SK-N-SH (cell line): ENCODE results near the gene MINDY3. TPM values are rescaled to one million over a fixed set of nuclear protein-coding genes. Genes with fewer than 3 reads are reported as not detected.

Source experiments
- CTCF ChIA-PET: fragments of 300-600, 350-600 bp; formaldehyde crosslinking; extraction: SDS; loops from one replicate; lab custom pipeline; 2021; lab: Yijun Ruan, JAX
- POLR2A ChIA-PET: fragments of 350-600 bp; sonication (Branson Sonifier 250); formaldehyde crosslinking; extraction: SDS; loops from one replicate; lab custom pipeline; 2020; ENCODE audit warnings: antibody characterized with exemption, inconsistent platforms; lab: Yijun Ruan, JAX
- DNase-seq: peaks from one replicate; pipeline ENCODE4 v3.0.0; 2012
- H2AFZ ChIP-seq: fragments of 200-600 bp; sonication (generic); 2 replicates; pipeline ENCODE4 v1.8.1; 2016; ENCODE audit warnings: antibody characterized with exemption, mild to moderate bottlenecking, low read depth
- H3F3A ChIP-seq: fragments of 200-600 bp; sonication (generic); replicated peaks from 2 replicates; pipeline ENCODE3; 2016; ENCODE audit warnings: antibody characterized with exemption, mild to moderate bottlenecking; ENCODE audit not compliant: insufficient read depth
- H3K27ac ChIP-seq, 2 experiments: fragments of 200-500 bp in 1 of 2; fragments of 200-600 bp in 1 of 2; sonication (Bioruptor generic) in 1 of 2; sonication (generic), shearing (Covaris generic) in 1 of 2; 2 replicates each; pipeline versions ENCODE4 v1.5.1 to v1.6.1; 2014 to 2016; ENCODE audit warnings: low read depth in 2 of 2, inconsistent platforms in 1 of 2, low read length in 1 of 2, mild to moderate bottlenecking in 1 of 2, mixed read lengths in 1 of 2
- H3K27me3 ChIP-seq: fragments of 200-600 bp; sonication (generic), shearing (Covaris generic); 2 replicates; pipeline ENCODE4 v1.6.1; 2016; ENCODE audit warnings: mixed run types; ENCODE audit not compliant: insufficient read depth
- H3K36me3 ChIP-seq, 2 experiments: fragments of 200-500 bp in 1 of 2; fragments of 200-600 bp in 1 of 2; sonication (Bioruptor generic) in 1 of 2; sonication (generic) in 1 of 2; replicated peaks in 1 of 2; 2 replicates each; pipeline versions ENCODE3 to v1.5.1; 2014 to 2016; ENCODE audit warnings: low read length in 1 of 2, mild to moderate bottlenecking in 1 of 2; ENCODE audit not compliant: insufficient read depth in 2 of 2, control insufficient read depth in 1 of 2
- H3K4me1 ChIP-seq, 2 experiments: fragments of 200-500 bp in 1 of 2; fragments of 200-600 bp in 1 of 2; sonication (Bioruptor generic) in 1 of 2; sonication (generic), shearing (Covaris generic) in 1 of 2; 2 replicates each; pipeline versions ENCODE4 v1.5.1 to v1.6.1; 2014 to 2016; ENCODE audit warnings: low read depth in 1 of 2, low read length in 1 of 2, mixed run types in 1 of 2; ENCODE audit not compliant: insufficient read depth in 2 of 2, control insufficient read depth in 1 of 2
- H3K4me2 ChIP-seq: fragments of 200-600 bp; sonication (generic), shearing (Covaris generic); 2 replicates; pipeline ENCODE4 v1.6.1; 2017; ENCODE audit warnings: mixed run types
- H3K4me3 ChIP-seq, 2 experiments: fragments of 200-500 bp in 1 of 2; fragments of 200-600 bp in 1 of 2; sonication (Bioruptor generic) in 1 of 2; sonication (generic), shearing (Covaris generic) in 1 of 2; 2 replicates each; pipeline versions ENCODE4 v1.5.1 to v1.8.1; 2014 to 2016; ENCODE audit warnings: low read depth in 2 of 2, inconsistent platforms in 1 of 2, low read length in 1 of 2, mild to moderate bottlenecking in 1 of 2, mixed read lengths in 1 of 2, moderate library complexity in 1 of 2
- H3K79me2 ChIP-seq: fragments of 200-600 bp; sonication (generic); 2 replicates; pipeline ENCODE4 v1.8.1; 2017; ENCODE audit warnings: mild to moderate bottlenecking; ENCODE audit not compliant: insufficient read depth
- H3K9ac ChIP-seq: fragments of 200-600 bp; sonication (generic); 2 replicates; pipeline ENCODE4 v1.6.1; 2017; ENCODE audit warnings: mixed run types
- H3K9me2 ChIP-seq: fragments of 200-600 bp; sonication (generic); 2 replicates; pipeline ENCODE4 v1.6.1; 2017; ENCODE audit warnings: mixed run types
- H3K9me3 ChIP-seq: fragments of 200-600 bp; sonication (generic); 2 replicates; pipeline ENCODE4 v1.6.1; 2017; ENCODE audit warnings: mixed run types, mild to moderate bottlenecking, moderate library complexity
- H4K20me1 ChIP-seq: fragments of 200-600 bp; sonication (generic); 2 replicates; pipeline ENCODE4 v1.6.1; 2017; ENCODE audit warnings: mild to moderate bottlenecking, mixed run types; ENCODE audit not compliant: insufficient read depth
- EZH2phosphoT487 ChIP-seq: fragments of 200-600 bp; sonication (generic); IDR thresholded peaks from 2 replicates; pipeline ENCODE4 v1.6.1; 2017; ENCODE audit warnings: low read depth, mixed run types, mild to moderate bottlenecking, antibody characterized with exemption, moderate library complexity, borderline replicate concordance
- FOSL2 ChIP-seq: IDR thresholded peaks from 2 replicates; pipeline ENCODE4 v1.4.0; 2012; ENCODE audit warnings: low read depth, mild to moderate bottlenecking, moderate library complexity, borderline replicate concordance
- FOXM1 ChIP-seq: IDR thresholded peaks from 2 replicates; pipeline ENCODE4 v1.4.0; 2012; ENCODE audit warnings: low read depth, mild to moderate bottlenecking
- GABPA ChIP-seq: IDR thresholded peaks from 2 replicates; pipeline ENCODE4 v1.4.0; 2012; ENCODE audit warnings: low read depth, mild to moderate bottlenecking
- JUND ChIP-seq: IDR thresholded peaks from 2 replicates; pipeline ENCODE4 v1.4.0; 2012
- NRF1 ChIP-seq: IDR thresholded peaks from 2 replicates; pipeline ENCODE4 v1.6.1; 2012; ENCODE audit warnings: low read depth, mild to moderate bottlenecking, low read length
- RAD21 ChIP-seq: IDR thresholded peaks from 2 replicates; pipeline ENCODE4 v1.6.1; 2012; ENCODE audit warnings: mild to moderate bottlenecking, low read length
- TEAD4 ChIP-seq: IDR thresholded peaks from 2 replicates; pipeline ENCODE4 v1.4.0; 2012; ENCODE audit warnings: mild to moderate bottlenecking, borderline replicate concordance; ENCODE audit not compliant: insufficient read depth
- USF1 ChIP-seq: IDR thresholded peaks from 2 replicates; pipeline ENCODE4 v1.4.0; 2012; ENCODE audit warnings: low read depth, borderline replicate concordance
- YY1 ChIP-seq: IDR thresholded peaks from 2 replicates; pipeline ENCODE4 v1.4.0; 2012; ENCODE audit warnings: low read depth, mild to moderate bottlenecking
- WGBS: methylation state at CpG from one replicate; pipeline ENCODE4 v1.1.6; 2017; ENCODE audit warnings: low lambda C conversion rate; 5-methylcytosine and 5-hydroxymethylcytosine counted together
- polyA plus RNA-seq, 3 experiments: library from polyadenylated mRNA; depleted of rRNA; stranded (reverse); fragments of >200 nt; gene quantifications; 2 replicates each; pipeline ENCODE4 v1.2.3, GENCODE V29; 2012
- TF ChIP-seq, protein P1 (sequence below): fragments of 150-350 bp; IDR thresholded peaks from 2 replicates; pipeline ENCODE4 v1.6.1; 2017; ENCODE audit warnings: antibody characterized with exemption, low read length, low read depth, borderline replicate concordance
- TF ChIP-seq, protein P2 (sequence below): IDR thresholded peaks from 2 replicates; pipeline ENCODE4 v1.4.0; 2012; ENCODE audit warnings: low read depth
- TF ChIP-seq, protein P3 (sequence below): IDR thresholded peaks from 2 replicates; pipeline ENCODE4 v1.6.1; 2012; ENCODE audit warnings: mild to moderate bottlenecking, low read depth, low read length, moderate library complexity
- TF ChIP-seq, protein P4 (sequence below): IDR thresholded peaks from 2 replicates; pipeline ENCODE4 v1.4.0; 2012; ENCODE audit warnings: low read depth, borderline replicate concordance

Gene MINDY3
- polyA plus RNA-seq, 1 of the 3 experiments (the other 2 are of a cell fraction) = 9.5 TPM

GRCh38 chr10:15801147-15801546, 59.2 kb downstream of the MINDY3 start:
- Histone ChIP-seq H3F3A (no peaks in the 10 kb centered on the region), H3K9ac (no peak overlapping the region), H3K27me3 (no peaks in the 10 kb centered on the region), H3K36me3 (peaks cover 23 to 29% of the 10 kb centered on the region in 2 experiments), H3K4me2 (no peak overlapping the region), H2AFZ (no peak overlapping the region), H3K9me3 (no peaks in the 10 kb centered on the region), H3K4me1 (no peaks in the 10 kb centered on the region; a peak in 2 of 4 replicates), H3K79me2 (no peaks in the 10 kb centered on the region; the same call in 1 of the 2 replicates), H4K20me1 (no peaks in the 10 kb centered on the region), H3K27ac (no peak overlapping the region), H3K4me3 (no peak overlapping the region), H3K9me2 (no peaks in the 10 kb centered on the region)
- 93% methylated on average over 1 of the region's 1 CpG for WGBS
- TF ChIP-seq NRF1 (no peak), YY1 (no peak), FOSL2 (no peak), RAD21 (no peak), JUND (no peak), EZH2phosphoT487 (no peak), USF1 (no peak), GABPA (no peak), FOXM1 (no peak), TEAD4 (no peak)
- TF ChIP-seq, protein P1, sequence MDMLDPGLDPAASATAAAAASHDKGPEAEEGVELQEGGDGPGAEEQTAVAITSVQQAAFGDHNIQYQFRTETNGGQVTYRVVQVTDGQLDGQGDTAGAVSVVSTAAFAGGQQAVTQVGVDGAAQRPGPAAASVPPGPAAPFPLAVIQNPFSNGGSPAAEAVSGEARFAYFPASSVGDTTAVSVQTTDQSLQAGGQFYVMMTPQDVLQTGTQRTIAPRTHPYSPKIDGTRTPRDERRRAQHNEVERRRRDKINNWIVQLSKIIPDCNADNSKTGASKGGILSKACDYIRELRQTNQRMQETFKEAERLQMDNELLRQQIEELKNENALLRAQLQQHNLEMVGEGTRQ = no peak
- TF ChIP-seq, protein P2, sequence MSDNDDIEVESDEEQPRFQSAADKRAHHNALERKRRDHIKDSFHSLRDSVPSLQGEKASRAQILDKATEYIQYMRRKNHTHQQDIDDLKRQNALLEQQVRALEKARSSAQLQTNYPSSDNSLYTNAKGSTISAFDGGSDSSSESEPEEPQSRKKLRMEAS = no peak
- TF ChIP-seq, protein P3, sequence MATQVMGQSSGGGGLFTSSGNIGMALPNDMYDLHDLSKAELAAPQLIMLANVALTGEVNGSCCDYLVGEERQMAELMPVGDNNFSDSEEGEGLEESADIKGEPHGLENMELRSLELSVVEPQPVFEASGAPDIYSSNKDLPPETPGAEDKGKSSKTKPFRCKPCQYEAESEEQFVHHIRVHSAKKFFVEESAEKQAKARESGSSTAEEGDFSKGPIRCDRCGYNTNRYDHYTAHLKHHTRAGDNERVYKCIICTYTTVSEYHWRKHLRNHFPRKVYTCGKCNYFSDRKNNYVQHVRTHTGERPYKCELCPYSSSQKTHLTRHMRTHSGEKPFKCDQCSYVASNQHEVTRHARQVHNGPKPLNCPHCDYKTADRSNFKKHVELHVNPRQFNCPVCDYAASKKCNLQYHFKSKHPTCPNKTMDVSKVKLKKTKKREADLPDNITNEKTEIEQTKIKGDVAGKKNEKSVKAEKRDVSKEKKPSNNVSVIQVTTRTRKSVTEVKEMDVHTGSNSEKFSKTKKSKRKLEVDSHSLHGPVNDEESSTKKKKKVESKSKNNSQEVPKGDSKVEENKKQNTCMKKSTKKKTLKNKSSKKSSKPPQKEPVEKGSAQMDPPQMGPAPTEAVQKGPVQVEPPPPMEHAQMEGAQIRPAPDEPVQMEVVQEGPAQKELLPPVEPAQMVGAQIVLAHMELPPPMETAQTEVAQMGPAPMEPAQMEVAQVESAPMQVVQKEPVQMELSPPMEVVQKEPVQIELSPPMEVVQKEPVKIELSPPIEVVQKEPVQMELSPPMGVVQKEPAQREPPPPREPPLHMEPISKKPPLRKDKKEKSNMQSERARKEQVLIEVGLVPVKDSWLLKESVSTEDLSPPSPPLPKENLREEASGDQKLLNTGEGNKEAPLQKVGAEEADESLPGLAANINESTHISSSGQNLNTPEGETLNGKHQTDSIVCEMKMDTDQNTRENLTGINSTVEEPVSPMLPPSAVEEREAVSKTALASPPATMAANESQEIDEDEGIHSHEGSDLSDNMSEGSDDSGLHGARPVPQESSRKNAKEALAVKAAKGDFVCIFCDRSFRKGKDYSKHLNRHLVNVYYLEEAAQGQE = no peak
- TF ChIP-seq, protein P4, sequence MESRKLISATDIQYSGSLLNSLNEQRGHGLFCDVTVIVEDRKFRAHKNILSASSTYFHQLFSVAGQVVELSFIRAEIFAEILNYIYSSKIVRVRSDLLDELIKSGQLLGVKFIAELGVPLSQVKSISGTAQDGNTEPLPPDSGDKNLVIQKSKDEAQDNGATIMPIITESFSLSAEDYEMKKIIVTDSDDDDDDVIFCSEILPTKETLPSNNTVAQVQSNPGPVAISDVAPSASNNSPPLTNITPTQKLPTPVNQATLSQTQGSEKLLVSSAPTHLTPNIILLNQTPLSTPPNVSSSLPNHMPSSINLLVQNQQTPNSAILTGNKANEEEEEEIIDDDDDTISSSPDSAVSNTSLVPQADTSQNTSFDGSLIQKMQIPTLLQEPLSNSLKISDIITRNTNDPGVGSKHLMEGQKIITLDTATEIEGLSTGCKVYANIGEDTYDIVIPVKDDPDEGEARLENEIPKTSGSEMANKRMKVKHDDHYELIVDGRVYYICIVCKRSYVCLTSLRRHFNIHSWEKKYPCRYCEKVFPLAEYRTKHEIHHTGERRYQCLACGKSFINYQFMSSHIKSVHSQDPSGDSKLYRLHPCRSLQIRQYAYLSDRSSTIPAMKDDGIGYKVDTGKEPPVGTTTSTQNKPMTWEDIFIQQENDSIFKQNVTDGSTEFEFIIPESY = no peak
- POLR2A ChIA-PET = no interaction called here
- DNase-seq = no peak
- CTCF ChIA-PET = no interaction called here
